Ovary (tissue), 3 donors: Measurements from ENCODE around the gene LMOD1.

Experiments
- CTCF ChIP-seq, 3 donors: fragments of 450-650 bp in 2 of 3; fragments of 200-600 bp in 1 of 3; IDR thresholded peaks; one replicate each; pipeline versions ENCODE4 v1.5.1 to v1.8.0; 2016 to 2022; ENCODE audit warnings: antibody characterized with exemption in 3 of 3, mild to moderate bottlenecking in 1 of 3
- EP300 ChIP-seq: sonication (generic); formaldehyde crosslinking; IDR thresholded peaks from one replicate; pipeline ENCODE4 v1.6.1; 2017; ENCODE audit warnings: antibody characterized with exemption
- POLR2A ChIP-seq: fragments of 450-650 bp; IDR thresholded peaks from one replicate; pipeline ENCODE4 v1.6.1; 2017; ENCODE audit warnings: antibody characterized with exemption, mild to moderate bottlenecking, moderate library complexity
- donor health status: DM: no; HTN: no; CAD: no.

GRCh38 chr1:201958348-201958747 lies 12.0 kb upstream of the LMOD1 start:
- TF ChIP-seq CTCF (IDR thresholded peaks at IDR 0.05) (no peak), POLR2A (no peak), EP300 (no peak)
